ENCODE results near the gene ACOT8. TPM values are rescaled to one million over a fixed set of nuclear protein-coding genes. Genes with fewer than 3 reads are reported as not detected.

Gene ACOT8
- total and polyA plus RNA-seq, 9 of the 15 experiments (the other 6 are each of a cell fraction or from before 2014, with no cell fraction given): 8.2 to 46.7 (median 20.7) TPM

GRCh38 chr20:45857882-45858216 lies 657 bp upstream of the ACOT8 start (continued):
- TF ChIP-seq VEZF1 (CRISPR knock-in tag; IDR thresholded peaks at IDR 0.05) (peak; percentile 82), ZNF655 (CRISPR knock-in tag; IDR thresholded peaks at IDR 0.05) (no peak), KDM5B (IDR thresholded peaks at IDR 0.05; ENCODE audit: insufficient replicate concordance, low read depth, low read length) (no peak), BCOR (IDR thresholded peaks at IDR 0.05) (peak; percentile 77; the same call in 1 of the 2 replicates), ZNF639 (CRISPR knock-in tag; conservative IDR thresholded peaks at IDR 0.05 in 1 of 2, IDR thresholded peaks at IDR 0.05 in 1 of 2) (0 out of 4 replicates have a peak, but pooled peaks of 1 of the 2 experiments have one; percentile 35), ARID3A (IDR thresholded peaks at IDR 0.05; ENCODE audit: borderline replicate concordance, low read depth, low read length) (no peak), RCOR1 (IDR thresholded peaks at IDR 0.05; ENCODE audit: borderline replicate concordance in 1 of 2, low read depth in 2 of 2, low read length in 2 of 2) (peak in 1 of 2 experiments; percentile 80; a peak in 2 of 4 replicates)

Data from K562 (cell line).